Mucosa of rectum (tissue), 2 donors: ENCODE results near the gene USP17L21.
"Not testable (repeated sequence)": the region's sequence is repeated elsewhere in the genome, so short reads cannot be mapped to it uniquely, and the experiment has no call there.

Experiments used
- H3K27ac ChIP-seq, 2 donors: one replicate each; pipeline ENCODE4 v1.7.0; 2013; ENCODE audit warnings: inconsistent platforms in 2 of 2, low read depth in 2 of 2, low read length in 2 of 2
- H3K27me3 ChIP-seq, 2 donors: one replicate each; pipeline ENCODE4 v1.7.0; 2013; ENCODE audit warnings: low read length in 2 of 2; ENCODE audit not compliant: control insufficient read depth in 2 of 2, insufficient read depth in 2 of 2
- H3K36me3 ChIP-seq, 2 donors: one replicate each; pipeline ENCODE4 v1.7.0; 2013; ENCODE audit warnings: low read length in 2 of 2; ENCODE audit not compliant: control insufficient read depth in 2 of 2, insufficient read depth in 2 of 2
- H3K4me1 ChIP-seq, 2 donors: one replicate each; pipeline ENCODE4 v1.7.0; 2013; ENCODE audit warnings: low read length in 2 of 2, mild to moderate bottlenecking in 1 of 2; ENCODE audit not compliant: control insufficient read depth in 2 of 2, insufficient read depth in 2 of 2
- H3K4me3 ChIP-seq, 2 donors: one replicate each; pipeline ENCODE4 v1.7.0; 2013; ENCODE audit warnings: low read length in 2 of 2
- H3K9ac ChIP-seq, 2 donors: one replicate each; pipeline ENCODE4 v1.7.0; 2013; ENCODE audit warnings: low read length in 2 of 2, low read depth in 1 of 2, mild to moderate bottlenecking in 1 of 2
- H3K9me3 ChIP-seq, 2 donors: one replicate each; pipeline ENCODE4 v1.7.0; 2013; ENCODE audit warnings: low read length in 2 of 2; ENCODE audit not compliant: control insufficient read depth in 2 of 2
- donor health status: healthy.
- donor health status: Normal muscosa, but diverticular disease.

Gene USP17L21, protein sequence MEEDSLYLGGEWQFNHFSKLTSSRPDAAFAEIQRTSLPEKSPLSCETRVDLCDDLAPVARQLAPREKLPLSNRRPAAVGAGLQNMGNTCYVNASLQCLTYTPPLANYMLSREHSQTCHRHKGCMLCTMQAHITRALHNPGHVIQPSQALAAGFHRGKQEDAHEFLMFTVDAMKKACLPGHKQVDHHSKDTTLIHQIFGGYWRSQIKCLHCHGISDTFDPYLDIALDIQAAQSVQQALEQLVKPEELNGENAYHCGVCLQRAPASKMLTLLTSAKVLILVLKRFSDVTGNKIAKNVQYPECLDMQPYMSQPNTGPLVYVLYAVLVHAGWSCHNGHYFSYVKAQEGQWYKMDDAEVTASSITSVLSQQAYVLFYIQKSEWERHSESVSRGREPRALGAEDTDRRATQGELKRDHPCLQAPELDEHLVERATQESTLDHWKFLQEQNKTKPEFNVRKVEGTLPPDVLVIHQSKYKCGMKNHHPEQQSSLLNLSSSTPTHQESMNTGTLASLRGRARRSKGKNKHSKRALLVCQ

DNA sequence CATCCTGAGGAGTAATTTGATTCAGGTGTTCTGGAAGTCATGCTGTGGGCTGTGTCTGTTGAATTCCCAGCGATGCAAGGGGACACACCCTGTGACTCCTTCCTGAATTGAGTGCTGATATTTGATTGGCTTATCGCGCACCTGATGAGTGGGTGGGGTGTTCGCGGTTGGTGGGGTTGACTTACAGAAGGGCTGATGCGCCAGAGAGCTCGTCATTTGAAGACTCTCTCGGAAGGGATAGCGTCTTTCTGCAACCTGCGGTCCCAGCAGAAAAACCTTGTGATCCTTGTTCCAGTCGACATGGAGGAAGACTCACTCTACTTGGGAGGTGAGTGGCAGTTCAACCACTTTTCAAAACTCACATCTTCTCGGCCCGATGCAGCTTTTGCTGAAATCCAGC is at the start of gene USP17L21:
Gene USP17L21, plus strand, starts transcription at position 301 of the 400 bp plus-strand sequence. Its CDS starts 0 bp downstream, at position 301.
- H3K9ac ChIP-seq, H3K27ac ChIP-seq, H3K4me1 ChIP-seq, H3K9me3 ChIP-seq, H3K36me3 ChIP-seq, H3K27me3 ChIP-seq, H3K4me3 ChIP-seq: not testable (repeated sequence)

- H3K9me3 ChIP-seq, H3K36me3 ChIP-seq: not testable (repeated sequence)
Observed at GRCh38 chr4:9214701-9215100, 48.0 kb upstream of the USP17L21 start.

GRCh38 chr4:9215105-9215504 is 47.6 kb upstream of the USP17L21 start, which contains the start of gene USP17L11:
TSS of gene USP17L11 (plus strand) at chr4:9215405. CDS start at chr4:9215405, 0 bp downstream.
- not testable (repeated sequence) for H3K9me3 ChIP-seq, H3K27me3 ChIP-seq, H3K9ac ChIP-seq, H3K4me3 ChIP-seq, H3K36me3 ChIP-seq, H3K27ac ChIP-seq, H3K4me1 ChIP-seq

More at GRCh38 chr4:9214701-9215100, 48.0 kb upstream of the USP17L21 start:
- not testable (repeated sequence) for H3K27ac ChIP-seq, H3K9ac ChIP-seq, H3K27me3 ChIP-seq, H3K4me3 ChIP-seq, H3K4me1 ChIP-seq

- H3K27me3 ChIP-seq, H3K36me3 ChIP-seq, H3K27ac ChIP-seq: not testable (repeated sequence)
Observed at GRCh38 chr4:9219852-9220251, 42.8 kb upstream of the USP17L21 start, which contains the start of gene USP17L12. TSS of gene USP17L12 (plus strand) at chr4:9220152. CDS start at chr4:9220152, 0 bp downstream.

GRCh38 chr4:9224596-9224995 is 38.1 kb upstream of the USP17L21 start, which contains the start of gene USP17L13:
TSS of gene USP17L13 (plus strand) at chr4:9224896. CDS start at chr4:9224896, 0 bp downstream.
- not testable (repeated sequence) for H3K9me3 ChIP-seq, H3K4me3 ChIP-seq, H3K9ac ChIP-seq, H3K4me1 ChIP-seq, H3K27ac ChIP-seq, H3K36me3 ChIP-seq, H3K27me3 ChIP-seq

More at GRCh38 chr4:9219852-9220251, 42.8 kb upstream of the USP17L21 start, which contains the start of gene USP17L12:
- not testable (repeated sequence) for H3K4me1 ChIP-seq, H3K9me3 ChIP-seq, H3K9ac ChIP-seq, H3K4me3 ChIP-seq

GRCh38 chr4:9230249-9230648 is 32.4 kb upstream of the USP17L21 start:
- H3K9me3 ChIP-seq, H3K4me3 ChIP-seq, H3K27ac ChIP-seq, H3K4me1 ChIP-seq, H3K36me3 ChIP-seq, H3K27me3 ChIP-seq, H3K9ac ChIP-seq: not testable (repeated sequence)

GRCh38 chr4:9234085-9234484 is 28.6 kb upstream of the USP17L21 start, which contains the start of gene USP17L15:
TSS of gene USP17L15 (plus strand) at chr4:9234385. CDS start at chr4:9234385, 0 bp downstream.
- not testable (repeated sequence) for H3K4me3 ChIP-seq, H3K4me1 ChIP-seq, H3K9ac ChIP-seq, H3K27ac ChIP-seq, H3K27me3 ChIP-seq, H3K9me3 ChIP-seq, H3K36me3 ChIP-seq

GRCh38 chr4:9238461-9238860 is 24.2 kb upstream of the USP17L21 start:
- not testable (repeated sequence) for H3K9ac ChIP-seq

DNA sequence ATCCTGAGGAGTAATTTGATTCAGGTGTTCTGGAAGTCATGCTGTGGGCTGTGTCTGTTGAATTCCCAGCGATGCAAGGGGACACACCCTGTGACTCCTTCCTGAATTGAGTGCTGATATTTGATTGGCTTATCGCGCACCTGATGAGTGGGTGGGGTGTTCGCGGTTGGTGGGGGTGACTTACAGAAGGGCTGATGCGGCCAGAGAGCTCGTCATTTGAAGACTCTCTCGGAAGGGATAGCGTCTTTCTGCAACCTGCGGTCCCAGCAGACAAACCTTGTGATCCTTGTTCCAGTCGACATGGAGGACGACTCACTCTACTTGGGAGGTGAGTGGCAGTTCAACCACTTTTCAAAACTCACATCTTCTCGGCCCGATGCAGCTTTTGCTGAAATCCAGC is 19.1 kb upstream of the USP17L21 start, which contains the start of gene USP17L17:
Gene USP17L17, plus strand, starts transcription at position 301 of the 400 bp plus-strand sequence. Its CDS starts 0 bp downstream, at position 301.
- not testable (repeated sequence) for H3K27me3 ChIP-seq, H3K9ac ChIP-seq, H3K4me1 ChIP-seq, H3K27ac ChIP-seq, H3K4me3 ChIP-seq, H3K36me3 ChIP-seq, H3K9me3 ChIP-seq

More at GRCh38 chr4:9238461-9238860, 24.2 kb upstream of the USP17L21 start:
- H3K27ac ChIP-seq, H3K4me3 ChIP-seq, H3K27me3 ChIP-seq, H3K36me3 ChIP-seq, H3K4me1 ChIP-seq, H3K9me3 ChIP-seq: not testable (repeated sequence)

GRCh38 chr4:9247953-9248680 is 14.6 kb upstream of the USP17L21 start, which contains the start of gene USP17L18:
TSS of gene USP17L18 (plus strand) at chr4:9248630. CDS start at chr4:9248630, 0 bp downstream.
- H3K36me3 ChIP-seq, H3K27me3 ChIP-seq, H3K9ac ChIP-seq, H3K27ac ChIP-seq, H3K9me3 ChIP-seq, H3K4me1 ChIP-seq, H3K4me3 ChIP-seq: not testable (repeated sequence)
